ENCODE measurements around the gene LRAT. TPM values are rescaled to one million over a fixed set of nuclear protein-coding genes. Genes with fewer than 3 reads are reported as not detected.

The LRAT gene
- total RNA-seq, 2 experiments from 2014 or later, result not detected

GRCh38 chr4:154738426-154738825, 5.4 kb upstream of the LRAT start:
- CTCF ChIA-PET, result interaction anchor here (1.4 kb wide), 1 partner anchor 113 kb away, joined by 3 read pairs; no protein-coding TSS in a partner anchor
- Mint-ChIP-seq H3K27me3 (peaks cover 58% of the 10 kb centered on the region), H3K4me3 (no peak overlapping the region), H3K9me3 (ENCODE audit: low read depth) (no peaks in the 10 kb centered on the region), H3K27ac (no peak overlapping the region), H3K4me1 (peaks cover 10% of the 10 kb centered on the region), H3K36me3 (no peaks in the 10 kb centered on the region)
- ATAC-seq (no peak), DNase-seq (no peak)

- Mint-ChIP-seq H3K36me3 (no peaks in the 10 kb centered on the region), H3K9me3 (ENCODE audit: low read depth) (no peaks in the 10 kb centered on the region), H3K4me3 (no peak overlapping the region), H3K27me3 (peaks cover 58% of the 10 kb centered on the region), H3K4me1 (peaks cover 14% of the 10 kb centered on the region), H3K27ac (no peak overlapping the region)
- no peak for ATAC-seq
- CTCF ChIA-PET, result interaction anchor here (1.4 kb wide), 1 partner anchor 114 kb away, joined by 3 read pairs; no protein-coding TSS in a partner anchor
- no peak for DNase-seq
These were observed 4.7 kb upstream of the LRAT start for GRCh38 chr4:154739111-154739510.

- ATAC-seq (no peak), DNase-seq (no peak)
- Mint-ChIP-seq H3K9me3 (ENCODE audit: low read depth) (no peaks in the 10 kb centered on the region), H3K36me3 (no peaks in the 10 kb centered on the region), H3K4me3 (no peak overlapping the region), H3K4me1 (peaks cover 16% of the 10 kb centered on the region), H3K27ac (no peak overlapping the region), H3K27me3 (peaks cover 68% of the 10 kb centered on the region)
- CTCF ChIA-PET, result no interaction called here
These were observed 3.3 kb upstream of the LRAT start for GRCh38 chr4:154740462-154740861.

- H3K36me3 Mint-ChIP-seq, result no peaks in the 10 kb centered on the region
- peaks cover 68% of the 10 kb centered on the region for H3K27me3 Mint-ChIP-seq
- CTCF ChIA-PET, result no interaction called here
- H3K4me3 Mint-ChIP-seq, result no peak overlapping the region
- no peaks in the 10 kb centered on the region for H3K9me3 Mint-ChIP-seq (ENCODE audit: low read depth)
- no peak for ATAC-seq
- peaks cover 16% of the 10 kb centered on the region for H3K4me1 Mint-ChIP-seq
- no peak for DNase-seq
- H3K27ac Mint-ChIP-seq, result no peak overlapping the region
These were observed 2.6 kb upstream of the LRAT start for GRCh38 chr4:154741131-154741665.

- DNase-seq (no peak), ATAC-seq (no peak)
- no peak overlapping the region for H3K27ac Mint-ChIP-seq
- H3K9me3 Mint-ChIP-seq (ENCODE audit: low read depth), result no peaks in the 10 kb centered on the region
- no peaks in the 10 kb centered on the region for H3K36me3 Mint-ChIP-seq
- H3K27me3 Mint-ChIP-seq, result peaks cover 77% of the 10 kb centered on the region
- H3K4me1 Mint-ChIP-seq, result peaks cover 16% of the 10 kb centered on the region
- H3K4me3 Mint-ChIP-seq, result no peak overlapping the region
- CTCF ChIA-PET, result no interaction called here
These were observed 1.6 kb upstream of the LRAT start for GRCh38 chr4:154741922-154742850.

- H3K27ac Mint-ChIP-seq, result no peak overlapping the region
- peak overlapping the region; percentile 71 for H3K4me3 Mint-ChIP-seq
- ATAC-seq, result no peak
- H3K36me3 Mint-ChIP-seq, result no peaks in the 10 kb centered on the region
- no peaks in the 10 kb centered on the region for H3K9me3 Mint-ChIP-seq (ENCODE audit: low read depth)
- H3K4me1 Mint-ChIP-seq, result peaks cover 16% of the 10 kb centered on the region
- DNase-seq, result no peak
- CTCF ChIA-PET, result no interaction called here
- peaks cover 78% of the 10 kb centered on the region for H3K27me3 Mint-ChIP-seq
These were observed 634 bp downstream of the LRAT start for GRCh38 chr4:154744341-154744926.

GRCh38 chr4:154757713-154758112, 13.9 kb downstream of the LRAT start:
- Mint-ChIP-seq H3K27ac (no peak overlapping the region), H3K27me3 (peaks cover 3% of the 10 kb centered on the region), H3K36me3 (no peaks in the 10 kb centered on the region), H3K4me3 (no peak overlapping the region), H3K9me3 (ENCODE audit: low read depth) (no peaks in the 10 kb centered on the region), H3K4me1 (no peaks in the 10 kb centered on the region)
- DNase-seq (no peak), ATAC-seq (no peak)
- CTCF ChIA-PET, result no interaction called here

- Mint-ChIP-seq H3K9me3 (ENCODE audit: low read depth) (no peaks in the 10 kb centered on the region), H3K27ac (no peak overlapping the region), H3K4me3 (no peak overlapping the region), H3K4me1 (no peaks in the 10 kb centered on the region), H3K36me3 (no peaks in the 10 kb centered on the region), H3K27me3 (peaks cover 6% of the 10 kb centered on the region)
- DNase-seq (no peak), ATAC-seq (no peak)
- CTCF ChIA-PET, result no interaction called here
These were observed 17.1 kb downstream of the LRAT start for GRCh38 chr4:154760895-154761294.

- Mint-ChIP-seq H3K27ac (no peak overlapping the region), H3K4me3 (no peak overlapping the region), H3K27me3 (peaks cover 2% of the 10 kb centered on the region), H3K9me3 (ENCODE audit: low read depth) (no peaks in the 10 kb centered on the region), H3K4me1 (no peaks in the 10 kb centered on the region), H3K36me3 (no peaks in the 10 kb centered on the region)
- no peak for DNase-seq
- CTCF ChIA-PET, result no interaction called here
- ATAC-seq, result no peak
These were observed 34.5 kb downstream of the LRAT start for GRCh38 chr4:154778264-154778663.

- no peaks in the 10 kb centered on the region for H3K4me1 Mint-ChIP-seq
- no peak overlapping the region for H3K4me3 Mint-ChIP-seq
- H3K9me3 Mint-ChIP-seq (ENCODE audit: low read depth), result no peaks in the 10 kb centered on the region
- ATAC-seq (no peak), DNase-seq (no peak)
- H3K36me3 Mint-ChIP-seq, result no peaks in the 10 kb centered on the region
- CTCF ChIA-PET, result no interaction called here
- H3K27ac Mint-ChIP-seq, result no peak overlapping the region
- peaks cover 4% of the 10 kb centered on the region for H3K27me3 Mint-ChIP-seq
These were observed 35.7 kb downstream of the LRAT start for GRCh38 chr4:154779362-154779947.

- Mint-ChIP-seq H3K27ac (no peak within 1 kb of the TSS), H3K36me3 (no peaks in the 10 kb centered on the region), H3K4me3 (no peak within 1 kb of the TSS), H3K4me1 (no peaks in the 10 kb centered on the region), H3K9me3 (ENCODE audit: low read depth) (no peaks in the 10 kb centered on the region), H3K27me3 (peaks cover 6% of the 10 kb centered on the region)
- ATAC-seq, result no peak
- CTCF ChIA-PET, result no interaction called here
- no peak for DNase-seq
These were observed 37.6 kb downstream of the LRAT start, which contains the start of gene RBM46 for GRCh38 chr4:154781126-154781982. RBM46 (plus strand) TSS chr4:154781272; CDS start chr4:154796753, 15,481 bp downstream.

- no peak for ATAC-seq
- Mint-ChIP-seq H3K4me3 (no peak overlapping the region), H3K36me3 (no peaks in the 10 kb centered on the region), H3K27me3 (peaks cover 6% of the 10 kb centered on the region), H3K27ac (no peak overlapping the region), H3K9me3 (ENCODE audit: low read depth) (no peaks in the 10 kb centered on the region), H3K4me1 (no peaks in the 10 kb centered on the region)
- no peak for DNase-seq
- CTCF ChIA-PET, result no interaction called here
These were observed 38.1 kb downstream of the LRAT start for GRCh38 chr4:154781983-154782293.

Data from activated CD8-positive, alpha-beta memory T cell treated with anti-CD3 and anti-CD28 coated beads, Interleukin-2, amount 10 ng/mL, durations not matched to agents 7 days and 5 days (primary cell).